Fibroblast of mammary gland (primary cell): ENCODE results near the gene DCAF12L2.
A peak's percentile ranks its signal among the peaks of the same experiment; 100 is the strongest.

ENCODE experiments used
- DNase-seq: peaks from one replicate; pipeline ENCODE4 v3.0.0-alpha.2; 2010; ENCODE audit warnings: low read depth
- H3K4me3 ChIP-seq: 2 replicates; pipeline ENCODE4 v1.5.1; 2011; ENCODE audit warnings: low read depth, mild to moderate bottlenecking, low read length, moderate library complexity; ENCODE audit not compliant: control insufficient read depth
- CTCF ChIP-seq: conservative IDR thresholded peaks from 2 replicates; pipeline ENCODE4 v1.5.1; 2011; ENCODE audit warnings: low read depth, low read length, inconsistent platforms; ENCODE audit not compliant: control insufficient read depth, insufficient read depth

DCAF12L2 gene

GRCh38 chrX:126164226-126164625 is 1.9 kb downstream of the DCAF12L2 start:
- DNase-seq, result no peak
- TF ChIP-seq CTCF, result no peak
- H3K4me3 ChIP-seq, result no peak overlapping the region

- H3K4me3 ChIP-seq, result no peak overlapping the region
- no peak for TF ChIP-seq CTCF
- DNase-seq, result no peak
Measured at GRCh38 chrX:126141014-126141413, 25.1 kb downstream of the DCAF12L2 start.

- no peak for DNase-seq
- H3K4me3 ChIP-seq, result no peak overlapping the region
- peak; percentile 10 for TF ChIP-seq CTCF
Measured at GRCh38 chrX:126137899-126138298, 28.2 kb downstream of the DCAF12L2 start.

GRCh38 chrX:126124721-126125120 is 41.4 kb downstream of the DCAF12L2 start:
- no peak for DNase-seq
- no peak overlapping the region for H3K4me3 ChIP-seq
- no peak for TF ChIP-seq CTCF
